GM23248 (cell line): ENCODE data around the gene CLVS2. TPM values are rescaled to one million over a fixed set of nuclear protein-coding genes. Genes with fewer than 3 reads are reported as not detected.

ENCODE experiments used
- DNase-seq: peaks from one replicate; pipeline ENCODE4 v3.0.0-alpha.2; 2015
- H2AFZ ChIP-seq: fragments of 200-600 bp; sonication (generic); 2 replicates; pipeline ENCODE4 v1.6.1; 2016; ENCODE audit warnings: antibody characterized with exemption
- H3F3A ChIP-seq: fragments of 200-600 bp; sonication (generic); 2 replicates; pipeline ENCODE4 v1.6.1; 2016; ENCODE audit warnings: mild to moderate bottlenecking, antibody characterized with exemption, mixed run types; ENCODE audit not compliant: insufficient read depth
- H3K27ac ChIP-seq: fragments of 200-600 bp; sonication (generic); 2 replicates; pipeline ENCODE4 v1.5.1; 2016; ENCODE audit warnings: mild to moderate bottlenecking
- H3K27me3 ChIP-seq: fragments of 200-600 bp; sonication (generic); replicated peaks from 2 replicates; pipeline ENCODE4 v1.6.1; 2016; ENCODE audit warnings: mild to moderate bottlenecking; ENCODE audit not compliant: insufficient read depth
- H3K36me3 ChIP-seq: fragments of 200-600 bp; sonication (generic); 2 replicates; pipeline ENCODE4 v1.6.1; 2016; ENCODE audit warnings: low read depth, mild to moderate bottlenecking
- H3K4me1 ChIP-seq: fragments of 200-600 bp; sonication (generic); 2 replicates; pipeline ENCODE4 v1.6.1; 2016; ENCODE audit warnings: mild to moderate bottlenecking; ENCODE audit not compliant: insufficient read depth
- H3K4me2 ChIP-seq: fragments of 200-600 bp; sonication (generic); one replicate; pipeline ENCODE4 v1.6.1; 2016; ENCODE audit warnings: mild to moderate bottlenecking; ENCODE audit not compliant: unreplicated experiment
- H3K4me3 ChIP-seq: fragments of 200-600 bp; sonication (generic); 2 replicates; pipeline ENCODE4 v1.5.1; 2016; ENCODE audit warnings: mild to moderate bottlenecking
- H3K79me2 ChIP-seq: fragments of 200-600 bp; sonication (generic); 2 replicates; pipeline ENCODE4 v1.6.1; 2016; ENCODE audit warnings: mild to moderate bottlenecking; ENCODE audit not compliant: insufficient read depth
- H3K9ac ChIP-seq: fragments of 200-600 bp; sonication (generic); 2 replicates; pipeline ENCODE4 v1.6.1; 2016; ENCODE audit warnings: mild to moderate bottlenecking
- H3K9me2 ChIP-seq: fragments of 200-600 bp; sonication (generic); 2 replicates; pipeline ENCODE4 v1.6.1; 2016; ENCODE audit warnings: mixed run types, mild to moderate bottlenecking, moderate library complexity; ENCODE audit not compliant: insufficient read depth
- H3K9me3 ChIP-seq: fragments of 200-600 bp; sonication (generic); one replicate; pipeline ENCODE4 v1.6.1; 2017; ENCODE audit warnings: low read depth
- H4K20me1 ChIP-seq: fragments of 200-600 bp; sonication (generic); 2 replicates; pipeline ENCODE4 v1.6.0; 2016; ENCODE audit not compliant: insufficient read depth
- EZH2 ChIP-seq: fragments of 200-600 bp; sonication (generic); IDR thresholded peaks from 2 replicates; pipeline ENCODE4 v1.6.1; 2018; ENCODE audit warnings: antibody characterized with exemption, mild to moderate bottlenecking; ENCODE audit not compliant: insufficient read depth, poor library complexity, severe bottlenecking
- EZH2phosphoT487 ChIP-seq: fragments of 200-600 bp; sonication (generic); IDR thresholded peaks from 2 replicates; pipeline ENCODE4 v1.6.1; 2018; ENCODE audit warnings: antibody characterized with exemption, moderate library complexity, mild to moderate bottlenecking, low read depth; ENCODE audit not compliant: insufficient read depth
- WGBS, 2 experiments: methylation state at CpG; one replicate each; pipeline ENCODE4 v1.1.6; 2015 to 2017; ENCODE audit warnings: low lambda C conversion rate in 2 of 2, low coverage in 1 of 2; ENCODE audit errors: missing lambda C conversion rate in 2 of 2; 5-methylcytosine and 5-hydroxymethylcytosine counted together
- in situ Hi-C: fragments of 300-500 bp; cut with MboI; formaldehyde crosslinking; loops from 2 replicates; pipeline ENCODE4 v1.15.0; 2020
- polyA plus RNA-seq: library from polyadenylated mRNA; unstranded; fragments of >200 nt; fragmentation: Nextera tagmentation; extraction: Ambion mirVana; gene quantifications from 2 replicates; pipeline ENCODE4 v1.2.1, GENCODE V29; 2016
- total RNA-seq: library from RNA; depleted of rRNA; stranded (reverse); fragments of >200 nt; shearing (Covaris generic); gene quantifications from 2 replicates; pipeline ENCODE4 v1.2.3, GENCODE V29; 2014

Gene CLVS2
- total and polyA plus RNA-seq, 2 experiments from 2014 or later, result not detected

DNA sequence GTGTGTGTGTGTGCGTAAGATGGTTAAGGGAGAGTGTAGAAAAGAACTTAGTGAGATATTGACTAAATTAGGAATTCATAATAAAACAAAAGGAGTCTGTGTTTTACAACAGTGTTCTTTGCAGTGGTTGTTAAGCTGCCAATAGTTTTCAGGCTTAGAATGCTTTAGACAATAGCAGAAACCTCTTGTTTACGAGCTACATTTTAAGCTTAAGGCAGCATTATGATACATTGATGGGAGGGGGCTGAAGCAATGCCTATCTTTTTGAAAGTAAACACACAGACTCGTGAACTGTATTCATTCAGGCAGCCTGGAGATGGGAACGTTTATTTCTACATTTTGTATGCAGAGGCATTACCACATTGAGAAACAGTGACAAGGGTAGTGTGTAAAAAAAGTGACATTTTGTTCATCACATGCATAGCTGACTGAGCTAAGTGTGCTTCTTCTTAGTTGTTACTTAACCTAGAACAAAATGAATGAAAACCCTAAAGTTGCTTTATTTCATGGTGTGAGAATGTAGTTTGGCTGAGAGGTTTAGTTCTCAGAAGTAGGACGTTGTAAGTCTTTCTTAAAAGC is 21.2 kb downstream of the CLVS2 start:
- TF ChIP-seq EZH2 (no peak), EZH2phosphoT487 (no peak)
- Histone ChIP-seq H3K79me2 (no peaks in the 10 kb centered on the region), H2AFZ (no peak overlapping the region), H3K4me1 (no peaks in the 10 kb centered on the region), H3F3A (no peaks in the 10 kb centered on the region), H3K4me2 (no peak overlapping the region), H3K27ac (no peak overlapping the region), H3K9me3 (no peaks in the 10 kb centered on the region), H3K9ac (no peak overlapping the region), H3K4me3 (no peak overlapping the region), H3K27me3 (no peaks in the 10 kb centered on the region), H4K20me1 (no peaks in the 10 kb centered on the region), H3K36me3 (no peaks in the 10 kb centered on the region), H3K9me2 (no peaks in the 10 kb centered on the region)
- in situ Hi-C loops, result no loop called here
- 17% methylated on average over 5 of the region's 5 CpGs for WGBS, 2 experiments
- DNase-seq, result no peak

- Histone ChIP-seq H3K36me3 (no peaks in the 10 kb centered on the region), H3K4me1 (no peaks in the 10 kb centered on the region), H3K79me2 (no peaks in the 10 kb centered on the region), H3K27me3 (no peaks in the 10 kb centered on the region), H3K9me2 (no peaks in the 10 kb centered on the region), H3K4me2 (no peak overlapping the region), H3K4me3 (no peak overlapping the region), H3F3A (no peaks in the 10 kb centered on the region), H3K9me3 (no peaks in the 10 kb centered on the region), H4K20me1 (no peaks in the 10 kb centered on the region), H3K9ac (no peak overlapping the region), H2AFZ (no peak overlapping the region), H3K27ac (no peak overlapping the region)
- in situ Hi-C loops, result no loop called here
- no peak for DNase-seq
- WGBS, 2 experiments, result 0% methylated on average over 1 of the region's 1 CpG
- no peak for TF ChIP-seq EZH2phosphoT487
- no peak for TF ChIP-seq EZH2
Observed at GRCh38 chr6:123022975-123023374, 26.9 kb downstream of the CLVS2 start.

DNA sequence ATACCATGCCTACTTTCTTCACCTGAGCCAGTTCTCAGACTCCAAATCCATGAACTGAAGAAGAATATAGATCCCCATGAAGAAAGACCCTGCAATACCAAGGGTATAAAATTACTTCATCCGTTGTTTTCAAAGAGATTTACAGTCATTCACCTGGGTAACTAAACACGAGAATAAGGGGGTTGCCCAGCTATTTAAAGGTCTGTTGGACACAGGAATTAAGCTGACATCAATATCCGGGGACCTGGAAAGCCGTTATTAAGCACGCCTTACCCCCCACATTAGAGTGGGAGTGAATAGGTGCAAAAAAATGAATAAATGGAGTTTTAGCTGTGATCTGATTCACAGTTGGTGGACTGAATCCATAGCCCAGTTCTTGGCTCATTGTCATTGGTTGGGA is 28.9 kb downstream of the CLVS2 start:
- no peaks in the 10 kb centered on the region for H3K4me1 ChIP-seq
- in situ Hi-C loops, result no loop called here
- no peak overlapping the region for H3K9ac ChIP-seq
- WGBS, 2 experiments, result 33 to 42% methylated on average over 5 of the region's 5 CpGs
- no peaks in the 10 kb centered on the region for H3K79me2 ChIP-seq
- no peaks in the 10 kb centered on the region for H3K9me2 ChIP-seq
- no peaks in the 10 kb centered on the region for H3K36me3 ChIP-seq
- no peak overlapping the region for H3K27ac ChIP-seq
- DNase-seq, result no peak
- H3K27me3 ChIP-seq, result no peaks in the 10 kb centered on the region
- H3K4me3 ChIP-seq, result no peak overlapping the region
- no peaks in the 10 kb centered on the region for H4K20me1 ChIP-seq
- H3F3A ChIP-seq, result no peaks in the 10 kb centered on the region
- H3K4me2 ChIP-seq, result no peak overlapping the region
- H2AFZ ChIP-seq, result no peak overlapping the region
- no peaks in the 10 kb centered on the region for H3K9me3 ChIP-seq
- no peak for TF ChIP-seq EZH2phosphoT487

- no peak for DNase-seq
- no peak overlapping the region for H3K27ac ChIP-seq
- H4K20me1 ChIP-seq, result no peaks in the 10 kb centered on the region
- no peaks in the 10 kb centered on the region for H3K9me3 ChIP-seq
- H3K4me1 ChIP-seq, result no peaks in the 10 kb centered on the region
- TF ChIP-seq EZH2, result no peak
- TF ChIP-seq EZH2phosphoT487, result no peak
- in situ Hi-C loops, result no loop called here
- H3K27me3 ChIP-seq, result no peaks in the 10 kb centered on the region
- no peak overlapping the region for H3K4me2 ChIP-seq
- no peaks in the 10 kb centered on the region for H3K36me3 ChIP-seq
- H3K9ac ChIP-seq, result no peak overlapping the region
- no peaks in the 10 kb centered on the region for H3K79me2 ChIP-seq
- H3K9me2 ChIP-seq, result no peaks in the 10 kb centered on the region
- no peak overlapping the region for H2AFZ ChIP-seq
- H3K4me3 ChIP-seq, result no peak overlapping the region
- no peaks in the 10 kb centered on the region for H3F3A ChIP-seq
- 21 to 28% methylated on average over 2 of the region's 2 CpGs for WGBS, 2 experiments
Observed at GRCh38 chr6:123027408-123027807, 31.4 kb downstream of the CLVS2 start.

DNA sequence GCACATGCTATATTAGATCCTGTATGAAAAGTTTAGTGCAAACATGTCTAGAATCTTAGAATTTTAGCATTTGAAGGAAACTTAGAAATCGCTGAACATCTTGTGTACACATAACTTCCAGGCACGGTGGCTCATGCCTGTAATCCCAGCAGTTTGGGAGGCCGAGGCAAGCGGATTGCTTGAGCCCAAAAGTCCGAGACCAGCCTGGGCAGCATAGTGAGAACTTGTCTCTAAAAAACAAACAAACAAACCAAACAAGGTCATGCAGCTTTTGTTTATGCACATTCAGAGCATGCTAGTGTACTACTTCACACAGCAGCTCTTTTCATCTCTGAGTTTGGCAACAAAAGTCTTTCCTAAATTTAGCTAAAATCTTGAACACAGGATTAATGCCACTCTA is 32.2 kb downstream of the CLVS2 start:
- 4 to 10% methylated on average over 5 of the region's 5 CpGs for WGBS, 2 experiments
- no peaks in the 10 kb centered on the region for H3F3A ChIP-seq
- H3K4me2 ChIP-seq, result no peak overlapping the region
- in situ Hi-C loops, result no loop called here
- no peaks in the 10 kb centered on the region for H3K79me2 ChIP-seq
- H3K36me3 ChIP-seq, result no peaks in the 10 kb centered on the region
- H3K9me3 ChIP-seq, result no peaks in the 10 kb centered on the region
- no peak overlapping the region for H3K4me3 ChIP-seq
- TF ChIP-seq EZH2phosphoT487 (no peak), EZH2 (no peak)
- no peak overlapping the region for H3K9ac ChIP-seq
- no peaks in the 10 kb centered on the region for H3K4me1 ChIP-seq
- no peak overlapping the region for H2AFZ ChIP-seq
- H3K27ac ChIP-seq, result no peak overlapping the region
- H4K20me1 ChIP-seq, result no peaks in the 10 kb centered on the region
- no peaks in the 10 kb centered on the region for H3K27me3 ChIP-seq
- no peak for DNase-seq
- no peaks in the 10 kb centered on the region for H3K9me2 ChIP-seq
